GM21786 (cell line): ENCODE results near the gene BRWD1.
"Not testable (repeated sequence)": the region's sequence is repeated elsewhere in the genome, so short reads cannot be mapped to it uniquely, and the experiment has no call there.

ENCODE experiments used
- ATAC-seq: cut with Tn5 transposase; IDR thresholded peaks from one replicate; pipeline ENCODE4 v1.9.1; 2021; ENCODE audit not compliant: unreplicated experiment

BRWD1 gene

GRCh38 chr21:39137248-39138178 is 175.9 kb downstream of the BRWD1 start:
- ATAC-seq: no peak

DNA sequence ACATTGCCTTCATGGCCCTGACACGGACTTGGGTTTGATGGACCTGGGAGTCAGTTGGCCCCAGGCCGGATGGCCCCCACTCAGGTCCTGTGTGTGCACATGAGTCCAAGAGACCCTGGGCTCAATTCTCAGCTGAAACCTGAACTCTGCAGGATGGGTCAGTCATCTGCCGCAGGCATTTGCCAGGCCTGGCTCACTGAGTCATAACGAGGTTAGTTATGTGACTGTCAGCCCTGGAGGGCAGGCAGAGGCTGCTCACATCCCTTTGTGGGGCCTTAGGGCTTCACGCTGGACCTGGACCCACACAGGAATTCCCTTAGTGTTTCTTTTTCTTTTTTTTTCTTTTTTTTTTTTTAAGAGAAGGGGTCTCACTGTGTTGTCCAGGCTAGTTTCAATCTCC is 176.7 kb downstream of the BRWD1 start:
- ATAC-seq: no peak

DNA sequence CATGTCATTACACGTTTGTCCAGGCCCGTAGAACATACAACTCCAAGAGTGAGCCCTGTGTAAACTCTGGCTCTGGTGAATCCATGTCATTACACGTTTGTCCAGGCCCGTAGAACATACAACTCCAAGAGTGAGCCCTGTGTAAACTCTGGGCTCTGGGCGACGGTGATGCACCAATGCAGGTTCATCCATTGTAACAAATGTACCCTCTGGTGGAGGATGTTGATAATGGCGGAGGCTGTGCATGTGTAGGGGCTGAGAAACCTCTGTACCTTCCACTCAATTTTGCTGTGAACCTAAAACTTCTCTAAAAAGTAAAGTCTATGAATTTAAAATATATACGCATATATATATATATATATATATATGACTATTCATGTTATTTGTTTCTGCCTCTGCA is 177.3 kb downstream of the BRWD1 start:
- ATAC-seq: not testable (repeated sequence)

DNA sequence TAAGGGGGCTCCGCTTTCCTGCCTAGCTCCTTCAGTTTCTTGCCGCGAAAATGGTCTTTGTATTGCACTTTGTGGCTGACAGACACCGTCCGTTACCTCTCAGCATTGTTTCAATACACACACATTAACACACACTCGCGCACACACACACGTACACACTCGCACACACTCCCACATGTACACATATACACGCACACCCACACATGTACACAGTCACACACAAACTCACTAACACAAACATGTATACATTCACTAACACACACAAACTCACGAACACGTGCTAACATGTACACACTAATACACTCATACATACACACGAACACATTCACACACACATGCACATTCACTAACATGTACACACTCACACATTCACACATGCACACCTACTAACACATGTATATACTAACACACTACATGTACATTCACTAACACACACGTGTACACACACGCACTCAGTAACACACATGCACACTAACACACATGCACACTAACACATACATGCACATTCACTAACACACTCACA is 179.1 kb downstream of the BRWD1 start:
- no peak for ATAC-seq
